Myometrial cell (primary cell): ENCODE results near the gene ZBTB22. TPM values are rescaled to one million over a fixed set of nuclear protein-coding genes. Genes with fewer than 3 reads are reported as not detected.

Experiments
- total RNA-seq: library from RNA; depleted of rRNA; stranded (reverse); fragments of >200 nt; gene quantifications from 2 replicates; pipeline ENCODE4 v1.2.3, GENCODE V29; 2015

Gene ZBTB22, protein sequence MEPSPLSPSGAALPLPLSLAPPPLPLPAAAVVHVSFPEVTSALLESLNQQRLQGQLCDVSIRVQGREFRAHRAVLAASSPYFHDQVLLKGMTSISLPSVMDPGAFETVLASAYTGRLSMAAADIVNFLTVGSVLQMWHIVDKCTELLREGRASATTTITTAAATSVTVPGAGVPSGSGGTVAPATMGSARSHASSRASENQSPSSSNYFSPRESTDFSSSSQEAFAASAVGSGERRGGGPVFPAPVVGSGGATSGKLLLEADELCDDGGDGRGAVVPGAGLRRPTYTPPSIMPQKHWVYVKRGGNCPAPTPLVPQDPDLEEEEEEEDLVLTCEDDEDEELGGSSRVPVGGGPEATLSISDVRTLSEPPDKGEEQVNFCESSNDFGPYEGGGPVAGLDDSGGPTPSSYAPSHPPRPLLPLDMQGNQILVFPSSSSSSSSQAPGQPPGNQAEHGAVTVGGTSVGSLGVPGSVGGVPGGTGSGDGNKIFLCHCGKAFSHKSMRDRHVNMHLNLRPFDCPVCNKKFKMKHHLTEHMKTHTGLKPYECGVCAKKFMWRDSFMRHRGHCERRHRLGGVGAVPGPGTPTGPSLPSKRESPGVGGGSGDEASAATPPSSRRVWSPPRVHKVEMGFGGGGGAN
- 14.4 and 23.1 TPM in 2 replicates for total RNA-seq

DNA sequence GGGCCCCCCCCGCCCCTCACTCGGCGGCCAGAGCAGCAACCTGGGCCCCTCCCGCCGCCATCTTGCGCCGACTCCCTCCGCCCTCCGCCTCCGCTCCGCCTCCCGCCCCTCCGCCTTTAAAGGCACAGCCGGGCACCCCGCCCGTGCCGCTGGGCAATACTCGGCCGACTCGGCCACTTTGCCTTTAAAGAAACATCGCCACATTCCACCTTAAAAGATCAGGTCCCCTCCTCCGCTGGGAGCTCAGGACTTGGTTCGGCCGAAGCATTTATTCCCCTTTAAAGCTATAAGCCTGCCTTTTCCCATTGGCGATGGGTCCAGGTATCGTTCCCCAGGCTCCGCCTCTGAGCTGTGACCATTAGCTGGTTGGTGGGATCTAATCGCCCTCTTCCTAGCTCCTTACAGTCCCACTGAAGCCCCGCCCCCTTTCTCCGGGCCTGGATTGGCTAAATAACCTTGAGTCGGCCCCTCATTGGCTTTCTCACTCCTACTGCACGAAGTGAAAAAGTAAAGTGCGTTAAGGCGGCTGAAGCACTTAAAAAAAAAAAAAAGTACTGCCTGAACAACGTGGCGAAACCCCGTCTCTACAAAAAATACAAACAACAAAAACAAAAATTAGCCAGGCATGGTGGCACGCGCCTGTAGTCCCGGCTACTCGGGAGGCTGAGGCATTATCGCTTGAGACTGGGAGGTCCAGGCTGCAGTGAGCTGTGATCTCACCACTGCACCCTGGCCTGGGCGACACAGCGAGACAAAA is at the start of gene ZBTB22:
TSS of gene ZBTB22 (minus strand) at position 76 of the 757 bp plus-strand sequence. CDS start 828 bp downstream, outside the sequence.

DNA sequence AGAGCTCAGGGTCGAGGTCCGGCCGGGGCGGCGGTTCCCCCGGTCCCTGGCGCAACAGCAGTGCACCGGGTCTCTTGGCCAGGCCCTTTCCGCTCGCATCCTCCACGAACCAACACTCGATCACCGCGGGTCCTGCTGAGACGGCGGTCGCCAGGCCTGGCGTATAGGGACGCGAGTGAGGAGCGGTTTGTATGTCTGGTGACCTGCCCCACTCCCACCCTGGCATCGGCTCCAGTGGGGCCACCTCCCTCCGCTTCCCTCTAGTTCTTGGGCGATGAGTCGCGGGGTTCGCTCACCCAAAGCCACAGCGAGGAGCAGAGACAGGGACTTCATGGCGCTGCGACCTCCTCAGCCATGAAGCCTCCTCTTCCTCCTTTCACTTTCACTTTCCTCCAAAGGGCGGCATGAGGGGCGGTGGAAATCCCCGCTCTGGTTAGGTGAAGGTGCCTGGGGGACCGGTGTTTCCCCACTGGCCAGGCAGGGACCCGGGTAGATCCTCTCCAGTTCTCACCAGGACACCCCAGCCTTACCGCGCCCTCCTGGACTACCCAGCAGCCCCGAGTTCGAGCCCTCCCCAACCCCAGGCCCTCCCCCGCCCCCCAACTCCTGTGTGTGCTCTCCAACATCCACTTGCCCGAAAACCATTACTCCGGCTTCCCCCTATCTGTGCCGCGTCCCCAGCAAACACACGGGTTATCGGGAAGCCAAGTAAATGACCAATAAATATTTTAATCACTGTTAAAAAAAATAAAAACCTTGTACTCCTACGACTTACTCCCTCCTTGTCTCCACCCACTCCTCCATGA is 3.6 kb downstream of the ZBTB22 start, which contains the start of gene TAPBP:
TSS of gene TAPBP (minus strand) at position 370 of the 806 bp plus-strand sequence. CDS start at position 333, 37 bp downstream.

DNA sequence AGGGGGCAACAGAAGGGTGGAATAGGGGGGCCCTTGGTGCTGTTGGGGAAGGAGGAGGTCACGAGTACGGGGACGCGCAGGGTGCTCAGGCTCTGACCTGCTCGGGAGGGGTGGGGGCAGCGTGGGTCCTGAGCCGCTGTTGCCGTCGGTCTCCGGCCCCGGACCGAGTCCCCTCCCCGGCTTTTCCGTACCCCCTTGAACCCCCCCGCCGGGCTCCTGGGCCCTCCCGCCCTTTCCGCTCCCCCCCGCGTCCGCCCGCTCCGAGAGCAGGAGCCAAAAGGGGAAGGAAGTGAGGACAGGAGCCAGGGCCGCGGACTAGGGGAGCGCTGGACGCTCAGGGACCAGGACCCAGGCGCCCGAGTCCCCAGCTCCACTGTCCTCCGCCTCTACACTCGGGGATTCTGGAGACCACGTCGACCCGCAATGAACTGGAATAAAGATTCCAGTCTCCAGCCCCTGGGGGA is 18.7 kb downstream of the ZBTB22 start, which contains the start of gene RGL2:
TSS of gene RGL2 (minus strand) at position 170 of the 464 bp plus-strand sequence. CDS start 332 bp downstream, outside the sequence.

DNA sequence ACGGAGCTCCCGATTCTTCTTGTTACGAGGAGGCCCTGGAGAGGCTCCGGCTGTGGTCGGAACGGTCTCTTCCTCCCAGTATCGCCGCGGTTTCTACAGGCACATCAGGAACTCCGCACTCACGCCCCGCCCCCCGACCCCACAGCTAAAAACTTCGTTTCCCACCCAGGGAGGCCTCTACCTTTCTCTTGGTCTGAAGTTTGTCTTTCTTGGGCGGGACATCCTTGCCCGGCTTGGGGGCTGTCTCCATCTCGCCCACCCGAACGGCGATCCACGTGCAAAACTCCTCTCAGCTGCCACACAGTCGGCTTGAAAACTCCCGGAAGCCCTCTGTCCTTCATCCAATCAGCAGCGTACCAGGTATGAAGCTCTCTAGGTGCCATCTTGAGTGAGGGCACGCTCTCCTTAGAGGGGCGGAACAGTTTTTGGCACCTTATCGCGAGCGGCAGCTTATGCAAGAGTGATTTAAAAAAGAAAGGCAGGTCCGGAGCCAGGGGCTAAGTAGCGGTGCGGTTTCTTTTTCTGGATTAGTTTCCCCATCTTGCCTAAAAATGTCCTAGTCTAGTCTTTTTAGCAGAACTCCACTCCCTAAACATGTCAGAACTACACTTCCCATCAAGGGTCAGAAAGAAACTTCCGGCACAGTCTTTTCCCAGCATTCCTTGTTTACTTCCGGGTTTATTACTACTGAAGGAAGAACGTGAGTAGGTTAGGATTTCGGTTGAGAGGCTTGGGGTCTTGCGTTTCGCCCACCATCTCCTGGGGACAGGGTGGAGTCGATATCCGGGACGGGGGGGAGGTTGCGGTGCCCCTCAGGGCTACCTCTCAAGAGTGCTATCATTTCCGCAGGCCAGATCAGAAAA is 28.4 kb downstream of the ZBTB22 start, which contains the start of the genes PFDN6 and WDR46:
TSS of gene PFDN6 (plus strand) at position 681 of the 863 bp plus-strand sequence. CDS start 256 bp downstream, outside the sequence.
TSS of gene WDR46 (minus strand) at position 319 of the 863 bp plus-strand sequence. CDS start at position 250, 69 bp downstream.

DNA sequence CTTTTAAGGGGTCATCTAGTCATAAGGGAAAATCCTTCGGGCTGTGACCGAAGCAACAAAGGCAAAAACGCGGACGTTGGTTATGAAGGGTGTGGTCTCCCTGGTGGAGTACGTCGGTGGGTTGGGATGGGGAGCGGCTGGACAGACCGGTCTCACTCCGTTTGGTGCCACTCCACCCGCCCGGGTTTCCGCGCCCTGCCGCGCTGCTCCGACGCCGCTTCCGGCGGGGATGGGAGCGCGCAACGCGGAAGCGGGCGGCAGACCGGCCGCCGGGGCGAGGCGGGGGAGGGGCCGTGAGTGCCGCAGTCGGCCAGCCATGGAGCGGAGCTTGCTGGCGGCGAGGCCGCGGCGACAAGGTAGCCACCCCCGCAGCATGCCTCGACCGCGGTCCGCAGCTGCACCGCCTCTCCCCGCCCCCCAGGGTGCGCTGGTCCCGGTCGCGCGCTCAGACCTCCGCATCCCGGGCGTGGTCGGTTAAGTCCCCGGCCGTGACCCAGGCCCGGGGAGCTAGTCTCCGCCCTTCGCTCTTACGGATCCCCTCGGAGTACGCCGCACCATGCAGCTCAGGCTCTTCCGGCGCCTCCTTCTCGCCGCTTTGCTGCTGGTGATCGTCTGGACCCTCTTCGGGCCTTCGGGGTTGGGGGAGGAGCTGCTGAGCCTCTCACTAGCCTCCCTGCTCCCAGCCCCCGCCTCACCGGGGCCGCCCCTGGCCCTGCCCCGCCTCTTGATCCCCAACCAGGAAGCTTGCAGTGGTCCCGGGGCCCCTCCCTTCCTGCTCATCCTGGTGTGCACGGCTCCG is 40.5 kb downstream of the ZBTB22 start, which contains the start of gene B3GALT4:
TSS of gene B3GALT4 (plus strand) at position 260 of the 799 bp plus-strand sequence. CDS start at position 557, 297 bp downstream.

DNA sequence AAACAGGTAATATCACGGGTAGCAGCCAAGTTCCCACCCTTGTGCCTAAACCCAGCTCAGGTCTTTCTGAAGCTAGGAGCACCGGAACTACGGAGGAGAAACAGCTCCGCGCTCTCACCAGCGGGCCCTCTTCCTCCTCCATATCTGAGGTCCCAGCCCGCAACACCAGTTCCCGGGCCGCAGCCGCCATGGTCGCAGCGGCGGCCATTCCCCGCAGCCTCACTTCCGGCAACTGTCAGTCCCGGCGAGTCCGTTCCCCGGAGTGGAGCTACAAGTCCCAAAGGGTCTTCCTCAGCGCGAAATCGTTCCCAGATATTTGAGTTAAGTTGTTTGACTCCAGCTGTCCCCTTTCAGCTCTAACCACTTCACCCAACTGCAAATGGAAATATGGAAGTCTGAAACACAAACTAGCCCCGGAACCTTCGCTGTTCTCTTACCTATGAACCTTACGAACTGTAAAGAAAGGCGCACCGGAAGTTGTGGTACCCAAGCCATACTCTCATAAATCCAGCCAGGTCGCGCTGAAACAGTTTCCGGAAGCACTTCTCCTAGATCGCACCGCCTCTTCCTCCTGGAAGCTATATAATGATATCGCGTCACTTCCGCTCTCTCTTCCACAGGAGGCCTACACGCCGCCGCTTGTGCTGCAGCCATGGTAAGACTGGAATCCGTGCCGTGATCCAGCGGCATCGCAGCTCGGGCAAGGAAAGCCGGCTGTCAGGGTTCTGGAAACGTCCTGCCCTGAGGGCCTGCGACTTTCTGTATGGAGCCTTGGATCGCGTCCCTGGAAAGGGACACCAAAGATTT is 45.9 kb downstream of the ZBTB22 start, which contains the start of the genes RPS18 and VPS52:
TSS of gene RPS18 (plus strand) at position 608 of the 807 bp plus-strand sequence. CDS start at position 653, 45 bp downstream.
TSS of gene VPS52 (minus strand) at position 409 of the 807 bp plus-strand sequence. CDS start at position 208, 201 bp downstream.

Other genes starting within 250 kb of the ZBTB22 start
- 3.7 and 8.7 TPM in 2 replicates for gene HLA-DPA1, start 244.1 kb downstream of the ZBTB22 start, total RNA-seq
- gene HLA-DPB1, start 241.8 kb downstream of the ZBTB22 start, total RNA-seq = 20.9 and 89.1 TPM in 2 replicates
- gene COL11A2, start 125.3 kb downstream of the ZBTB22 start, total RNA-seq = under 0.01 TPM in 1 of 2 replicates, not detected in the other
- 16.1 and 21.6 TPM in 2 replicates for gene RXRB, start 117.1 kb downstream of the ZBTB22 start, total RNA-seq
- 191 and 219 TPM in 2 replicates for gene SLC39A7, start 116.9 kb downstream of the ZBTB22 start, total RNA-seq
- 1.6 and 4.0 TPM in 2 replicates for gene HSD17B8, start 113.1 kb downstream of the ZBTB22 start, total RNA-seq
- 11.5 and 15.6 TPM in 2 replicates for gene RING1, start 109.2 kb downstream of the ZBTB22 start, total RNA-seq
- 36.7 and 45.3 TPM in 2 replicates for gene VPS52, start 45.9 kb downstream of the ZBTB22 start, total RNA-seq
- gene RPS18, start 45.7 kb downstream of the ZBTB22 start, total RNA-seq = 4,481 and 4,999 TPM in 2 replicates
- 5.7 and 11.0 TPM in 2 replicates for gene B3GALT4, start 40.6 kb downstream of the ZBTB22 start, total RNA-seq
- gene WDR46, start 28.5 kb downstream of the ZBTB22 start, total RNA-seq = 84.2 and 89.9 TPM in 2 replicates
- gene PFDN6, start 28.1 kb downstream of the ZBTB22 start, total RNA-seq = 58.7 and 93.4 TPM in 2 replicates
- 32.6 and 37.4 TPM in 2 replicates for gene RGL2, start 18.8 kb downstream of the ZBTB22 start, total RNA-seq
- gene TAPBP, start 3.7 kb downstream of the ZBTB22 start, total RNA-seq = 100 and 104 TPM in 2 replicates
- gene DAXX, start 5.2 kb upstream of the ZBTB22 start, total RNA-seq = 46.3 and 52.8 TPM in 2 replicates
- 29.8 and 33.4 TPM in 2 replicates for gene KIFC1, start 74.1 kb upstream of the ZBTB22 start, total RNA-seq
- 31.7 and 34.0 TPM in 2 replicates for gene PHF1, start 93.3 kb upstream of the ZBTB22 start, total RNA-seq
- 249 and 321 TPM in 2 replicates for gene CUTA, start 100.4 kb upstream of the ZBTB22 start, total RNA-seq
- 4.1 and 4.3 TPM in 2 replicates for gene SYNGAP1, start 102.3 kb upstream of the ZBTB22 start, total RNA-seq
- 4.3 and 8.6 TPM in 2 replicates for gene ZBTB9, start 136.8 kb upstream of the ZBTB22 start, total RNA-seq